Liver (tissue), 9 donors: ENCODE results near the gene DDX25. TPM values are rescaled to one million over a fixed set of nuclear protein-coding genes. Genes with fewer than 3 reads are reported as not detected.

Experiments used
- DNase-seq: peaks from one replicate; pipeline ENCODE4 v3.0.0-alpha.2; 2017; ENCODE audit warnings: low spot score
- H3K27ac ChIP-seq, 2 donors: one replicate each; pipeline ENCODE4 v1.7.0; 2013; ENCODE audit warnings: inconsistent platforms in 2 of 2, low read length in 2 of 2, control low read depth in 1 of 2, low read depth in 1 of 2, mild to moderate bottlenecking in 1 of 2
- H3K27me3 ChIP-seq, 4 donors: one replicate each; pipeline versions ENCODE4 v1.6.1 to v1.7.0; 2013; ENCODE audit warnings: low read length in 3 of 4, inconsistent platforms in 1 of 4, mild to moderate bottlenecking in 1 of 4, moderate library complexity in 1 of 4; ENCODE audit not compliant: control insufficient read depth in 4 of 4, insufficient read depth in 4 of 4
- H3K36me3 ChIP-seq, 4 donors: one replicate each; pipeline versions ENCODE4 v1.6.1 to v1.7.0; 2013; ENCODE audit warnings: low read length in 3 of 4, mild to moderate bottlenecking in 3 of 4, low read depth in 1 of 4, moderate library complexity in 1 of 4; ENCODE audit not compliant: control insufficient read depth in 4 of 4, insufficient read depth in 3 of 4
- H3K4me1 ChIP-seq, 4 donors: one replicate each; pipeline versions ENCODE4 v1.6.1 to v1.7.0; 2013; ENCODE audit warnings: low read length in 3 of 4, mild to moderate bottlenecking in 3 of 4, moderate library complexity in 1 of 4; ENCODE audit not compliant: control insufficient read depth in 4 of 4, insufficient read depth in 4 of 4
- H3K4me3 ChIP-seq, 3 donors: one replicate each; pipeline versions ENCODE4 v1.6.1 to v1.7.0; 2013; ENCODE audit warnings: low read length in 3 of 3, control low read depth in 1 of 3, low read depth in 1 of 3, mild to moderate bottlenecking in 1 of 3
- H3K9ac ChIP-seq, 2 donors: one replicate each; pipeline ENCODE4 v1.7.0; 2013; ENCODE audit warnings: low read length in 2 of 2, mild to moderate bottlenecking in 2 of 2, moderate library complexity in 2 of 2, control low read depth in 1 of 2, low read depth in 1 of 2
- H3K9me3 ChIP-seq, 4 donors: one replicate each; pipeline versions ENCODE4 v1.6.1 to v1.7.0; 2013; ENCODE audit warnings: low read length in 3 of 4; ENCODE audit not compliant: control insufficient read depth in 4 of 4
- ATF3 ChIP-seq: IDR thresholded peaks from 2 replicates; pipeline ENCODE4 v1.6.1; 2016; ENCODE audit warnings: antibody characterized with exemption
- EGR1 ChIP-seq, 2 donors: IDR thresholded peaks; 2 replicates each; pipeline ENCODE4 v1.6.1; 2016 to 2018; ENCODE audit warnings: antibody characterized with exemption in 2 of 2, low read depth in 2 of 2
- FOXA1 ChIP-seq: IDR thresholded peaks from 2 replicates; pipeline ENCODE4 v1.6.1; 2016; ENCODE audit warnings: antibody characterized with exemption
- FOXA2 ChIP-seq: IDR thresholded peaks from 2 replicates; pipeline ENCODE4 v1.6.1; 2016; ENCODE audit warnings: antibody characterized with exemption
- GABPA ChIP-seq, 2 donors: IDR thresholded peaks in 1 of 2; conservative IDR thresholded peaks in 1 of 2; 2 replicates each; pipeline ENCODE4 v1.6.1; 2016; ENCODE audit warnings: antibody characterized with exemption in 2 of 2, mild to moderate bottlenecking in 1 of 2, moderate library complexity in 1 of 2
- HNF4A ChIP-seq, 2 donors: conservative IDR thresholded peaks; 2 replicates each; pipeline ENCODE4 v1.6.1; 2016; ENCODE audit warnings: antibody characterized with exemption in 2 of 2, mild to moderate bottlenecking in 2 of 2
- HNF4G ChIP-seq: IDR thresholded peaks from 2 replicates; pipeline ENCODE4 v1.6.1; 2016; ENCODE audit warnings: antibody characterized with exemption
- JUND ChIP-seq, 2 donors: IDR thresholded peaks; 2 replicates each; pipeline ENCODE4 v1.6.1; 2016; ENCODE audit warnings: antibody characterized with exemption in 2 of 2
- NR2F2 ChIP-seq: IDR thresholded peaks from 2 replicates; pipeline ENCODE4 v1.6.1; 2016; ENCODE audit warnings: antibody characterized with exemption
- RAD21 ChIP-seq, 2 donors: IDR thresholded peaks; 2 replicates each; pipeline ENCODE4 v1.6.1; 2016; ENCODE audit warnings: antibody characterized with exemption in 2 of 2, mild to moderate bottlenecking in 2 of 2
- RXRA ChIP-seq, 2 donors: IDR thresholded peaks; 2 replicates each; pipeline ENCODE4 v1.6.1; 2017 to 2018; ENCODE audit warnings: antibody characterized with exemption in 2 of 2, mild to moderate bottlenecking in 1 of 2
- SP1 ChIP-seq: IDR thresholded peaks from 2 replicates; pipeline ENCODE4 v1.6.1; 2018; ENCODE audit warnings: antibody characterized with exemption, mild to moderate bottlenecking
- TAF1 ChIP-seq: conservative IDR thresholded peaks from 2 replicates; pipeline ENCODE4 v1.6.1; 2016; ENCODE audit warnings: antibody characterized with exemption, mild to moderate bottlenecking
- YY1 ChIP-seq: IDR thresholded peaks from 2 replicates; pipeline ENCODE4 v1.6.1; 2016; ENCODE audit warnings: antibody characterized with exemption, mild to moderate bottlenecking
- ZBTB33 ChIP-seq: IDR thresholded peaks from 2 replicates; pipeline ENCODE4 v1.6.1; 2016; ENCODE audit warnings: antibody characterized with exemption
- WGBS: extraction: QIAGEN DNeasy Blood & Tissue Kit; methylation state at CpG from one replicate; pipeline ENCODE4 v1.1.7; 2013; 5-methylcytosine and 5-hydroxymethylcytosine counted together
- polyA plus RNA-seq, 2 donors: library from polyadenylated mRNA; stranded (reverse) in 1 of 2; unstranded in 1 of 2; fragments of 200-250 nt in 1 of 2; fragments of >200 nt in 1 of 2; fragmentation: Nextera tagmentation in 1 of 2; extraction: Ambion mirVana in 1 of 2; gene quantifications; one replicate each; pipeline versions ENCODE4 v1.2.1 to v1.2.3, GENCODE V29; 2013 to 2015
- total RNA-seq, 2 donors: library from RNA; depleted of rRNA; stranded (reverse); fragments of >200 nt; gene quantifications; one replicate each; pipeline ENCODE4 v1.2.3, GENCODE V29; 2014
- TF ChIP-seq, protein P1 (sequence below): IDR thresholded peaks from 2 replicates; pipeline ENCODE4 v1.6.1; 2016; ENCODE audit warnings: antibody characterized with exemption
- TF ChIP-seq, protein P2 (sequence below): IDR thresholded peaks from 2 replicates; pipeline ENCODE4 v1.6.1; 2016; ENCODE audit warnings: antibody characterized with exemption, mild to moderate bottlenecking
- TF ChIP-seq, protein P3 (sequence below): fragments of 150-350 bp; IDR thresholded peaks from 2 replicates; pipeline ENCODE4 v1.5.1; 2017; ENCODE audit warnings: improper control_type of control experiment, low read depth, low read length; ENCODE audit not compliant: missing input control
- donor health status: healthy.
- donor health status: healthy.
- donor health status: healthy.
- donor health status: healthy.
- donor health status: healthy.

DDX25 gene
- total and polyA plus RNA-seq, 4 donors: 0.07 to 0.79 (median 0.31) TPM

- no peaks in the 10 kb centered on the region for H3K36me3 ChIP-seq
- no peak for TF ChIP-seq HNF4G
- TF ChIP-seq FOXA2: no peak
- TF ChIP-seq SP1: no peak
- TF ChIP-seq FOXA1: no peak
- TF ChIP-seq YY1: no peak
- TF ChIP-seq GABPA (IDR thresholded peaks at IDR 0.05 in 1 of 2, conservative IDR thresholded peaks at IDR 0.05 in 1 of 2): no peak
- TF ChIP-seq, protein P1, sequence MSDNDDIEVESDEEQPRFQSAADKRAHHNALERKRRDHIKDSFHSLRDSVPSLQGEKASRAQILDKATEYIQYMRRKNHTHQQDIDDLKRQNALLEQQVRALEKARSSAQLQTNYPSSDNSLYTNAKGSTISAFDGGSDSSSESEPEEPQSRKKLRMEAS: no peak
- TF ChIP-seq, protein P2, sequence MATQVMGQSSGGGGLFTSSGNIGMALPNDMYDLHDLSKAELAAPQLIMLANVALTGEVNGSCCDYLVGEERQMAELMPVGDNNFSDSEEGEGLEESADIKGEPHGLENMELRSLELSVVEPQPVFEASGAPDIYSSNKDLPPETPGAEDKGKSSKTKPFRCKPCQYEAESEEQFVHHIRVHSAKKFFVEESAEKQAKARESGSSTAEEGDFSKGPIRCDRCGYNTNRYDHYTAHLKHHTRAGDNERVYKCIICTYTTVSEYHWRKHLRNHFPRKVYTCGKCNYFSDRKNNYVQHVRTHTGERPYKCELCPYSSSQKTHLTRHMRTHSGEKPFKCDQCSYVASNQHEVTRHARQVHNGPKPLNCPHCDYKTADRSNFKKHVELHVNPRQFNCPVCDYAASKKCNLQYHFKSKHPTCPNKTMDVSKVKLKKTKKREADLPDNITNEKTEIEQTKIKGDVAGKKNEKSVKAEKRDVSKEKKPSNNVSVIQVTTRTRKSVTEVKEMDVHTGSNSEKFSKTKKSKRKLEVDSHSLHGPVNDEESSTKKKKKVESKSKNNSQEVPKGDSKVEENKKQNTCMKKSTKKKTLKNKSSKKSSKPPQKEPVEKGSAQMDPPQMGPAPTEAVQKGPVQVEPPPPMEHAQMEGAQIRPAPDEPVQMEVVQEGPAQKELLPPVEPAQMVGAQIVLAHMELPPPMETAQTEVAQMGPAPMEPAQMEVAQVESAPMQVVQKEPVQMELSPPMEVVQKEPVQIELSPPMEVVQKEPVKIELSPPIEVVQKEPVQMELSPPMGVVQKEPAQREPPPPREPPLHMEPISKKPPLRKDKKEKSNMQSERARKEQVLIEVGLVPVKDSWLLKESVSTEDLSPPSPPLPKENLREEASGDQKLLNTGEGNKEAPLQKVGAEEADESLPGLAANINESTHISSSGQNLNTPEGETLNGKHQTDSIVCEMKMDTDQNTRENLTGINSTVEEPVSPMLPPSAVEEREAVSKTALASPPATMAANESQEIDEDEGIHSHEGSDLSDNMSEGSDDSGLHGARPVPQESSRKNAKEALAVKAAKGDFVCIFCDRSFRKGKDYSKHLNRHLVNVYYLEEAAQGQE: no peak
- TF ChIP-seq JUND (IDR thresholded peaks at IDR 0.05): no peak
- no peak for TF ChIP-seq NR2F2
- TF ChIP-seq RAD21 (IDR thresholded peaks at IDR 0.05): no peak
- TF ChIP-seq, protein P3, sequence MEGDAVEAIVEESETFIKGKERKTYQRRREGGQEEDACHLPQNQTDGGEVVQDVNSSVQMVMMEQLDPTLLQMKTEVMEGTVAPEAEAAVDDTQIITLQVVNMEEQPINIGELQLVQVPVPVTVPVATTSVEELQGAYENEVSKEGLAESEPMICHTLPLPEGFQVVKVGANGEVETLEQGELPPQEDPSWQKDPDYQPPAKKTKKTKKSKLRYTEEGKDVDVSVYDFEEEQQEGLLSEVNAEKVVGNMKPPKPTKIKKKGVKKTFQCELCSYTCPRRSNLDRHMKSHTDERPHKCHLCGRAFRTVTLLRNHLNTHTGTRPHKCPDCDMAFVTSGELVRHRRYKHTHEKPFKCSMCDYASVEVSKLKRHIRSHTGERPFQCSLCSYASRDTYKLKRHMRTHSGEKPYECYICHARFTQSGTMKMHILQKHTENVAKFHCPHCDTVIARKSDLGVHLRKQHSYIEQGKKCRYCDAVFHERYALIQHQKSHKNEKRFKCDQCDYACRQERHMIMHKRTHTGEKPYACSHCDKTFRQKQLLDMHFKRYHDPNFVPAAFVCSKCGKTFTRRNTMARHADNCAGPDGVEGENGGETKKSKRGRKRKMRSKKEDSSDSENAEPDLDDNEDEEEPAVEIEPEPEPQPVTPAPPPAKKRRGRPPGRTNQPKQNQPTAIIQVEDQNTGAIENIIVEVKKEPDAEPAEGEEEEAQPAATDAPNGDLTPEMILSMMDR: no peak
- TF ChIP-seq ATF3: no peak
- no peak for TF ChIP-seq HNF4A (conservative IDR thresholded peaks at IDR 0.05)
- no peak for TF ChIP-seq EGR1 (IDR thresholded peaks at IDR 0.05; ENCODE audit: low read depth in 2 of 2)
- TF ChIP-seq ZBTB33: no peak
- no peak for TF ChIP-seq RXRA (IDR thresholded peaks at IDR 0.05)
- no peak for TF ChIP-seq TAF1
- no peak overlapping the region for H3K27ac ChIP-seq
- no peaks in the 10 kb centered on the region for H3K4me1 ChIP-seq
- no peak for DNase-seq
- no peak overlapping the region for H3K9ac ChIP-seq
- H3K27me3 ChIP-seq: no peaks in the 10 kb centered on the region
- H3K9me3 ChIP-seq: no peaks in the 10 kb centered on the region
- H3K4me3 ChIP-seq: no peak overlapping the region
- WGBS: 87% methylated on average over 13 of the region's 13 CpGs
Measured at GRCh38 chr11:125918140-125918840, 14.0 kb downstream of the DDX25 start.
